ENCODE data around the gene PPP4R1. TPM values are rescaled to one million over a fixed set of nuclear protein-coding genes. Genes with fewer than 3 reads are reported as not detected.

Gene PPP4R1
- total RNA-seq, 1 experiment from 2014 or later = 66.7 TPM

DNA sequence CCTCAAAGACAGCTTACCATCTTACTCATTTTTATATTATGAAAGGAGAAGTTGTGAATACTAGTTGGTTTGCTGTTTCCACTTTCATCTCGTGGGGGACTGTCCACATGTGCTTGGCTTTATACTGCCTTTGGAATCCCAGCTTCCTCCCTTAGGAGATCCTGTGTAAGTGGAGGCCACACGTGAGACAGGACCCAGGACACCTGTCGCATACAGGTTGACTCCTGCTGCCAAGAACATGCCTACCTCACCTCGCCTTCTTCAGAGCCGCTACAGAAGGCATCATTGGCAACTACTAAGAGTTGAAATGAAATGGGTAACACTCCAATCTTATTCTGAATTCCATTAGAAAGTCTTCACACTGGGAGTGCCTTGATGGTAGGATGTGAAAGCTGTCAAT, 69.3 kb downstream of the PPP4R1 start:
- Histone ChIP-seq H3K27ac (ENCODE audit: low read depth, low read length) (no peak overlapping the region), H3K36me3 (ENCODE audit: control insufficient read depth in 1 of 2, insufficient read depth in 2 of 2, low read length in 2 of 2) (peaks cover 20 to 26% of the 10 kb centered on the region in 2 experiments), H3K9ac (ENCODE audit: low read length) (no peak overlapping the region), H3K9me2 (ENCODE audit: insufficient read depth) (no peaks in the 10 kb centered on the region), H4K20me1 (ENCODE audit: insufficient read depth) (no peaks in the 10 kb centered on the region), H3K27me3 (ENCODE audit: insufficient read depth, low read length) (no peaks in the 10 kb centered on the region), H3K4me1 (ENCODE audit: control insufficient read depth in 1 of 2, insufficient read depth in 2 of 2, low read length in 2 of 2) (no peaks in the 10 kb centered on the region), H3K4me2 (ENCODE audit: low read length) (no peak overlapping the region), H3K79me2 (ENCODE audit: insufficient read depth, low read length) (no peaks in the 10 kb centered on the region), H2AFZ (ENCODE audit: low read depth, low read length, poor library complexity, severe bottlenecking) (no peak overlapping the region), H3K4me3 (replicated peaks in 1 of 2; ENCODE audit: low read depth in 1 of 2, low read length in 2 of 2) (no peak overlapping the region), H3K9me3 (ENCODE audit: control insufficient read depth in 1 of 2, insufficient read depth in 1 of 2, low read depth in 1 of 2, low read length in 2 of 2) (no peaks in the 10 kb centered on the region)
- ChIA-PET RAD21 (ENCODE audit: low non-redundant PET in 1 of 2, low total read pairs in 2 of 2, uncharacterized antibody in 2 of 2, unreplicated experiment in 2 of 2) (no interaction called here), POLR2A (no interaction called here), CTCF (no interaction called here)
- ATAC-seq (no peak), DNase-seq (ENCODE audit: low read depth, low spot score) (no peak)
- no peak for TF ChIP-seq POLR2AphosphoS5 (IDR thresholded peaks at IDR 0.05; ENCODE audit: low read depth, low read length)
- TF ChIP-seq SIN3A (IDR thresholded peaks at IDR 0.05; ENCODE audit: low read depth) = no peak
- TF ChIP-seq ELF1 (IDR thresholded peaks at IDR 0.05; ENCODE audit: borderline replicate concordance, low read depth) = no peak
- no TSS peak for BruUV-seq (replicated peaks)
- intact Hi-C loops (cut with micrococcal nuclease) = no loop called here

GRCh38 chr18:9542924-9543323, 71.4 kb downstream of the PPP4R1 start:
- RAD21 ChIA-PET (ENCODE audit: low non-redundant PET in 1 of 2, low total read pairs in 2 of 2, uncharacterized antibody in 2 of 2, unreplicated experiment in 2 of 2) = no interaction called here
- Histone ChIP-seq H3K9me2 (ENCODE audit: insufficient read depth) (no peaks in the 10 kb centered on the region), H4K20me1 (ENCODE audit: insufficient read depth) (no peaks in the 10 kb centered on the region), H3K79me2 (ENCODE audit: insufficient read depth, low read length) (no peaks in the 10 kb centered on the region), H3K27ac (ENCODE audit: low read depth, low read length) (no peak overlapping the region), H3K4me2 (ENCODE audit: low read length) (no peak overlapping the region), H3K4me3 (replicated peaks in 1 of 2; ENCODE audit: low read depth in 1 of 2, low read length in 2 of 2) (no peak overlapping the region), H3K9ac (ENCODE audit: low read length) (no peak overlapping the region), H2AFZ (ENCODE audit: low read depth, low read length, poor library complexity, severe bottlenecking) (no peak overlapping the region), H3K9me3 (ENCODE audit: control insufficient read depth in 1 of 2, insufficient read depth in 1 of 2, low read depth in 1 of 2, low read length in 2 of 2) (no peaks in the 10 kb centered on the region), H3K27me3 (ENCODE audit: insufficient read depth, low read length) (no peaks in the 10 kb centered on the region), H3K36me3 (ENCODE audit: control insufficient read depth in 1 of 2, insufficient read depth in 2 of 2, low read length in 2 of 2) (peaks cover 8 to 12% of the 10 kb centered on the region in 2 experiments), H3K4me1 (ENCODE audit: control insufficient read depth in 1 of 2, insufficient read depth in 2 of 2, low read length in 2 of 2) (no peaks in the 10 kb centered on the region)
- no TSS peak for BruUV-seq (replicated peaks)
- POLR2A ChIA-PET = no interaction called here
- CTCF ChIA-PET = no interaction called here
- TF ChIP-seq FOSL1 (IDR thresholded peaks at IDR 0.05; ENCODE audit: low read depth) (no peak), MAX (IDR thresholded peaks at IDR 0.05) (no peak), ZNF274 (IDR thresholded peaks at IDR 0.05; ENCODE audit: low read depth, low read length) (no peak), ATF3 (IDR thresholded peaks at IDR 0.05) (no peak), CEBPB (IDR thresholded peaks at IDR 0.05; ENCODE audit: low read depth) (no peak)
- TF ChIP-seq, protein P1, sequence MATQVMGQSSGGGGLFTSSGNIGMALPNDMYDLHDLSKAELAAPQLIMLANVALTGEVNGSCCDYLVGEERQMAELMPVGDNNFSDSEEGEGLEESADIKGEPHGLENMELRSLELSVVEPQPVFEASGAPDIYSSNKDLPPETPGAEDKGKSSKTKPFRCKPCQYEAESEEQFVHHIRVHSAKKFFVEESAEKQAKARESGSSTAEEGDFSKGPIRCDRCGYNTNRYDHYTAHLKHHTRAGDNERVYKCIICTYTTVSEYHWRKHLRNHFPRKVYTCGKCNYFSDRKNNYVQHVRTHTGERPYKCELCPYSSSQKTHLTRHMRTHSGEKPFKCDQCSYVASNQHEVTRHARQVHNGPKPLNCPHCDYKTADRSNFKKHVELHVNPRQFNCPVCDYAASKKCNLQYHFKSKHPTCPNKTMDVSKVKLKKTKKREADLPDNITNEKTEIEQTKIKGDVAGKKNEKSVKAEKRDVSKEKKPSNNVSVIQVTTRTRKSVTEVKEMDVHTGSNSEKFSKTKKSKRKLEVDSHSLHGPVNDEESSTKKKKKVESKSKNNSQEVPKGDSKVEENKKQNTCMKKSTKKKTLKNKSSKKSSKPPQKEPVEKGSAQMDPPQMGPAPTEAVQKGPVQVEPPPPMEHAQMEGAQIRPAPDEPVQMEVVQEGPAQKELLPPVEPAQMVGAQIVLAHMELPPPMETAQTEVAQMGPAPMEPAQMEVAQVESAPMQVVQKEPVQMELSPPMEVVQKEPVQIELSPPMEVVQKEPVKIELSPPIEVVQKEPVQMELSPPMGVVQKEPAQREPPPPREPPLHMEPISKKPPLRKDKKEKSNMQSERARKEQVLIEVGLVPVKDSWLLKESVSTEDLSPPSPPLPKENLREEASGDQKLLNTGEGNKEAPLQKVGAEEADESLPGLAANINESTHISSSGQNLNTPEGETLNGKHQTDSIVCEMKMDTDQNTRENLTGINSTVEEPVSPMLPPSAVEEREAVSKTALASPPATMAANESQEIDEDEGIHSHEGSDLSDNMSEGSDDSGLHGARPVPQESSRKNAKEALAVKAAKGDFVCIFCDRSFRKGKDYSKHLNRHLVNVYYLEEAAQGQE (IDR thresholded peaks at IDR 0.05; ENCODE audit: low read depth) = no peak
- ATAC-seq = 0 out of 2 replicates have a peak, but pooled peaks have one; percentile 27
- intact Hi-C loops (cut with micrococcal nuclease) = no loop called here
- no peak for DNase-seq (ENCODE audit: low read depth, low spot score)

All from HCT116 (cell line).